Keratinocyte (primary cell): ENCODE data around the gene ZNF57. TPM values are rescaled to one million over a fixed set of nuclear protein-coding genes. Genes with fewer than 3 reads are reported as not detected.
A peak's percentile ranks its signal among the peaks of the same experiment; 100 is the strongest.
"Not testable (repeated sequence)": the region's sequence is repeated elsewhere in the genome, so short reads cannot be mapped to it uniquely, and the experiment has no call there.

ENCODE experiments used
- DNase-seq: peaks from one replicate; pipeline ENCODE4 v3.0.0-alpha.2; 2011; ENCODE audit warnings: low read depth, missing footprints, low spot score
- FAIRE-seq: peaks from 2 replicates; lab custom pipeline; 2011; peaks lifted over from hg19 to GRCh38; lab: Jason Lieb, UNC
- H2AFZ ChIP-seq: 2 replicates; pipeline ENCODE4 v1.6.0; 2012; ENCODE audit warnings: low read length, control low read depth, inconsistent platforms; ENCODE audit not compliant: control insufficient read depth
- H3K27ac ChIP-seq: 2 replicates; pipeline ENCODE4 v1.5.1; 2011; ENCODE audit warnings: low read length; ENCODE audit not compliant: control insufficient read depth, insufficient read depth
- H3K27me3 ChIP-seq: 3 replicates; pipeline ENCODE4 v1.6.0; 2011; ENCODE audit warnings: low read length; ENCODE audit not compliant: control insufficient read depth, insufficient read depth; ENCODE audit errors: extremely low read depth
- H3K36me3 ChIP-seq, 2 experiments: 2 replicates in 1 of 2; 3 replicates in 1 of 2; pipeline ENCODE4 v1.5.1; 2011; ENCODE audit warnings: low read length in 2 of 2, mild to moderate bottlenecking in 1 of 2; ENCODE audit not compliant: control insufficient read depth in 2 of 2, insufficient read depth in 2 of 2; ENCODE audit errors: extremely low read depth in 1 of 2
- H3K4me1 ChIP-seq: 3 replicates; pipeline ENCODE4 v1.5.1; 2011; ENCODE audit warnings: low read length; ENCODE audit not compliant: control insufficient read depth, insufficient read depth; ENCODE audit errors: extremely low read depth
- H3K4me2 ChIP-seq: 3 replicates; pipeline ENCODE4 v1.6.0; 2011; ENCODE audit warnings: low read depth, low read length; ENCODE audit not compliant: control insufficient read depth, insufficient read depth; ENCODE audit errors: extremely low read depth
- H3K4me3 ChIP-seq, 3 experiments: fragments of 200-600 bp in 1 of 3; sonication (generic) in 1 of 3; 2 replicates in 2 of 3; 3 replicates in 1 of 3; pipeline ENCODE4 v1.5.1; 2011 to 2016; ENCODE audit warnings: low read length in 3 of 3, mild to moderate bottlenecking in 3 of 3, control low read depth in 2 of 3, inconsistent platforms in 1 of 3, low read depth in 1 of 3, mixed read lengths in 1 of 3, mixed run types in 1 of 3, moderate library complexity in 1 of 3; ENCODE audit not compliant: control insufficient read depth in 2 of 3, insufficient read depth in 2 of 3; ENCODE audit errors: extremely low read depth in 1 of 3
- H3K79me2 ChIP-seq: 2 replicates; pipeline ENCODE4 v1.6.0; 2012; ENCODE audit warnings: low read length; ENCODE audit not compliant: control insufficient read depth, insufficient read depth
- H3K9ac ChIP-seq: 3 replicates; pipeline ENCODE4 v1.6.0; 2011; ENCODE audit warnings: low read length; ENCODE audit not compliant: control insufficient read depth, insufficient read depth; ENCODE audit errors: extremely low read depth
- H3K9me1 ChIP-seq: 3 replicates; pipeline ENCODE4 v1.6.0; 2011; ENCODE audit warnings: low read length; ENCODE audit not compliant: control insufficient read depth, insufficient read depth; ENCODE audit errors: extremely low read depth
- H3K9me3 ChIP-seq: 2 replicates; pipeline ENCODE4 v1.5.1; 2012; ENCODE audit warnings: low read depth, low read length; ENCODE audit not compliant: control insufficient read depth
- H4K20me1 ChIP-seq: 3 replicates; pipeline ENCODE4 v1.6.0; 2011; ENCODE audit warnings: low read length; ENCODE audit not compliant: control insufficient read depth, insufficient read depth; ENCODE audit errors: extremely low read depth
- CTCF ChIP-seq, 3 experiments: IDR thresholded peaks in 1 of 3; conservative IDR thresholded peaks in 1 of 3; optimal IDR thresholded peaks in 1 of 3; 2 replicates in 2 of 3; 3 replicates in 1 of 3; pipeline versions ENCODE3 to v1.5.1; 2011; ENCODE audit warnings: low read length in 3 of 3, mild to moderate bottlenecking in 3 of 3, moderate library complexity in 2 of 3, control low read depth in 1 of 3, inconsistent platforms in 1 of 3; ENCODE audit not compliant: insufficient read depth in 2 of 3; ENCODE audit errors: extremely low read depth in 1 of 3
- EZH2 ChIP-seq: IDR thresholded peaks from one replicate; pipeline ENCODE4 v1.6.1; 2012; ENCODE audit warnings: inconsistent platforms, mild to moderate bottlenecking, low read length, moderate library complexity
- dilution Hi-C: fragments of 300-500 bp; cut with MboI; formaldehyde crosslinking; loops from one replicate; pipeline ENCODE4 v1.7.0; 2020; ENCODE audit warnings: low sequenced_read_pairs; ENCODE audit not compliant: extremely low pct_ligation_motif_present
- polyA plus RNA-seq, 5 experiments: library from polyadenylated mRNA; depleted of rRNA in 3 of 5; stranded (reverse) in 3 of 5; stranded (forward) in 1 of 5; unstranded in 1 of 5; fragments of >200 nt; gene quantifications; 1 replicate in 1 of 5; 2 replicates in 3 of 5; 3 replicates in 1 of 5; pipeline versions ENCODE4 v1.2.1 to v1.2.3, GENCODE V29; 2011 to 2012; ENCODE audit warnings: missing spikeins in 2 of 5, low read depth in 1 of 5, low replicate concordance in 1 of 5

The ZNF57 gene
- polyA plus RNA-seq, 1 donor (not counting 4 experiments of a cell fraction or from before 2014, with no cell fraction given), result 9.7 TPM

GRCh38 chr19:2933490-2933910, 32.8 kb downstream of the ZNF57 start:
- TF ChIP-seq EZH2 (no peak), CTCF (optimal IDR thresholded peaks at IDR 0.05 in 1 of 3, IDR thresholded peaks at IDR 0.05 in 1 of 3, conservative IDR thresholded peaks at IDR 0.05 in 1 of 3; ENCODE audit: extremely low read depth in 1 of 3, insufficient read depth in 2 of 3, low read length in 3 of 3) (no peak)
- H3K27me3 ChIP-seq, result no peaks in the 10 kb centered on the region
- dilution Hi-C loops, result no loop called here
- no peak overlapping the region for H3K4me3 ChIP-seq
- H3K36me3 ChIP-seq, result peaks cover 23 to 24% of the 10 kb centered on the region in 2 experiments
- no peak overlapping the region for H2AFZ ChIP-seq
- H3K4me1 ChIP-seq, result no peaks in the 10 kb centered on the region
- no peak overlapping the region for H3K27ac ChIP-seq
- no peaks in the 10 kb centered on the region for H3K79me2 ChIP-seq
- H3K9me3 ChIP-seq, result peaks cover 19% of the 10 kb centered on the region
- peak; percentile 5 for FAIRE-seq
- H3K4me2 ChIP-seq, result no peak overlapping the region
- H3K9me1 ChIP-seq, result no peaks in the 10 kb centered on the region
- no peaks in the 10 kb centered on the region for H4K20me1 ChIP-seq
- DNase-seq, result no peak
- H3K9ac ChIP-seq, result no peak overlapping the region

GRCh38 chr19:2935863-2936262, 35.1 kb downstream of the ZNF57 start:
- not testable (repeated sequence) for H3K27me3 ChIP-seq

More at GRCh38 chr19:2935863-2936262, 35.1 kb downstream of the ZNF57 start:
- H3K9me1 ChIP-seq, DNase-seq, H3K4me1 ChIP-seq, H3K27ac ChIP-seq, H3K4me2 ChIP-seq, H3K79me2 ChIP-seq, FAIRE-seq, H4K20me1 ChIP-seq, H3K9ac ChIP-seq, dilution Hi-C loops, H3K4me3 ChIP-seq, H2AFZ ChIP-seq: not testable (repeated sequence)
- H3K9me3 ChIP-seq, result peaks cover 19% of the 10 kb centered on the region
- H3K36me3 ChIP-seq, result peaks cover 21 to 27% of the 10 kb centered on the region in 2 experiments
